ENCODE data around the gene RELN. TPM values are rescaled to one million over a fixed set of nuclear protein-coding genes. Genes with fewer than 3 reads are reported as not detected.

Gene RELN
- total RNA-seq, 2 experiments from 2014 or later, result not detected

DNA sequence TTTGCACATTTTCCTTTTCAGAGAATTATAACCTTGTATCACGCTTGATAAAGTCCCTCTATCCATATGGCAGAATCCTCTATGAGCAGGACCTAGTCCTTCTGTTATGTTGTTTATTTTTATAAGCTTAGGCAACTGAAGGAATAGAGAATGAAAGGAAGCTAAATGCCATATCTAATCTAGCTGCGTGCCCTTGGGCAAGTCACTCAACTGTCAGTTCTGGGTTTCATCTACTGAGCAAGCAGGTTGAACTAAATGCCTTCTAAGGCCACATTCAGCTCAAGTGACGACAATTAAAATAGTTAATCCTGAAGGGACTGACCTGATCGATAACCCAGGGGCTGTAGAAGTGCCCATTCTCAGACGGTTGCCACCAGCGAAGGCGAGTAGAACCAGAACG lies 449.6 kb downstream of the RELN start:
- no peaks in the 10 kb centered on the region for H3K4me1 Mint-ChIP-seq (ENCODE audit: low read depth)
- H3K36me3 Mint-ChIP-seq (ENCODE audit: low read depth), result no peaks in the 10 kb centered on the region
- ChIA-PET POLR2A (no interaction called here), CTCF (interaction anchor here (1.2 kb wide), 1 partner anchor 46 kb away, joined by 3 read pairs; no protein-coding TSS in a partner anchor)
- TF ChIP-seq, protein P1, sequence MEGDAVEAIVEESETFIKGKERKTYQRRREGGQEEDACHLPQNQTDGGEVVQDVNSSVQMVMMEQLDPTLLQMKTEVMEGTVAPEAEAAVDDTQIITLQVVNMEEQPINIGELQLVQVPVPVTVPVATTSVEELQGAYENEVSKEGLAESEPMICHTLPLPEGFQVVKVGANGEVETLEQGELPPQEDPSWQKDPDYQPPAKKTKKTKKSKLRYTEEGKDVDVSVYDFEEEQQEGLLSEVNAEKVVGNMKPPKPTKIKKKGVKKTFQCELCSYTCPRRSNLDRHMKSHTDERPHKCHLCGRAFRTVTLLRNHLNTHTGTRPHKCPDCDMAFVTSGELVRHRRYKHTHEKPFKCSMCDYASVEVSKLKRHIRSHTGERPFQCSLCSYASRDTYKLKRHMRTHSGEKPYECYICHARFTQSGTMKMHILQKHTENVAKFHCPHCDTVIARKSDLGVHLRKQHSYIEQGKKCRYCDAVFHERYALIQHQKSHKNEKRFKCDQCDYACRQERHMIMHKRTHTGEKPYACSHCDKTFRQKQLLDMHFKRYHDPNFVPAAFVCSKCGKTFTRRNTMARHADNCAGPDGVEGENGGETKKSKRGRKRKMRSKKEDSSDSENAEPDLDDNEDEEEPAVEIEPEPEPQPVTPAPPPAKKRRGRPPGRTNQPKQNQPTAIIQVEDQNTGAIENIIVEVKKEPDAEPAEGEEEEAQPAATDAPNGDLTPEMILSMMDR (IDR thresholded peaks at IDR 0.05), result no peak
- H3K27me3 Mint-ChIP-seq, result peaks cover 20% of the 10 kb centered on the region
- Histone ChIP-seq H3K4me3 (ENCODE audit: low read length) (no peak overlapping the region), H3K27ac (ENCODE audit: low read depth in 1 of 2, low read length in 2 of 2) (no peak overlapping the region), H3K27me3 (ENCODE audit: control insufficient read depth in 1 of 2, insufficient read depth in 2 of 2, low read length in 2 of 2) (peaks cover 0 to 8% of the 10 kb centered on the region in 2 experiments), H3K9me3 (ENCODE audit: control insufficient read depth in 1 of 2, insufficient read depth in 1 of 2, low read length in 2 of 2) (no peaks in the 10 kb centered on the region), H3K4me1 (ENCODE audit: insufficient read depth, low read length) (no peaks in the 10 kb centered on the region), H3K36me3 (ENCODE audit: insufficient read depth, low read length) (no peaks in the 10 kb centered on the region)
- intact Hi-C loops (cut with DNase I, micrococcal nuclease), result no loop called here
- DNase-seq, result no peak
- no peak overlapping the region for H3K27ac Mint-ChIP-seq
- no peak overlapping the region for H3K4me3 Mint-ChIP-seq
- H3K9me3 Mint-ChIP-seq, result no peaks in the 10 kb centered on the region
- no peak for ATAC-seq (ENCODE audit: poor library complexity)

DNA sequence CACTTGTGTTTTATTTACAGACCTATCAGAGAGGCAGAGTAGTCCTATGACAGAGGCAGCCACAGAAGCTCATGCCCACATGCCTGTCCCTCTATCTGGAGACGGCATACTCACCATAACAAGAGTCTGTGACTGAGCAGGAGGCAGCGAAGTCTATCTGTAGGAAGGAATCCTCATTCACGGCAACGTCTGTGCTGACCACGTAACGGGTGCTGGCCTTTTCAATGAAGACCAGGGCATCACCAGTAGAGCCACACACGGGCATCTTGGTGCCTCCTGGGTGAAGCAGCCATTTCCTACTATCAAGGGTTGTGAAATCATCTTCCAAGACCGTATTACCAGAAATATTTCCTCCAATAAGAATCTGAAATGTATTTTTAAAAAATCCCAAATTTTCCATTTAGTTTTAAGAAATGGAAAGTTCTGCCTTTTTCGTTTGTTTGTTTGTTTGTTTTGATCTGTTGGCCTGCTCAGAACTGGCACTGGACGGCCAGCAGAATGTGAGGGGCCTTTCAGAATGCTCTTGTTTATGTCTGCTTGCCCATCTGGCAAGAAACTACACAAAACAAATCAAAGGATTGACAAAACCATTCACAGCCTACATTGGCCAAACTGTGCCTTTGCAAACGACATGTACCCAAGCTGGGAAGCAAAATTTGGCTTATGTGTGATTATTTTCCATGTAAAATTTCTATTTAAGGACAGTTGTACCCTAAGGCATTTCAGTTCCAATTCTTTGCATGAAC lies 450.3 kb downstream of the RELN start:
- ChIA-PET POLR2A (no interaction called here), CTCF (interaction anchor here (1.2 kb wide), 1 partner anchor 45 kb away, joined by 3 read pairs; no protein-coding TSS in a partner anchor)
- Histone ChIP-seq H3K36me3 (ENCODE audit: insufficient read depth, low read length) (no peaks in the 10 kb centered on the region), H3K27me3 (ENCODE audit: control insufficient read depth in 1 of 2, insufficient read depth in 2 of 2, low read length in 2 of 2) (peaks cover 0 to 8% of the 10 kb centered on the region in 2 experiments), H3K4me3 (ENCODE audit: low read length) (no peak overlapping the region), H3K4me1 (ENCODE audit: insufficient read depth, low read length) (no peaks in the 10 kb centered on the region), H3K27ac (ENCODE audit: low read depth in 1 of 2, low read length in 2 of 2) (no peak overlapping the region), H3K9me3 (ENCODE audit: control insufficient read depth in 1 of 2, insufficient read depth in 1 of 2, low read length in 2 of 2) (no peaks in the 10 kb centered on the region)
- Mint-ChIP-seq H3K9me3 (no peaks in the 10 kb centered on the region), H3K4me1 (ENCODE audit: low read depth) (no peaks in the 10 kb centered on the region), H3K36me3 (ENCODE audit: low read depth) (no peaks in the 10 kb centered on the region), H3K27ac (no peak overlapping the region), H3K27me3 (peaks cover 19% of the 10 kb centered on the region), H3K4me3 (no peak overlapping the region)
- ATAC-seq (ENCODE audit: poor library complexity) (no peak), DNase-seq (no peak)
- TF ChIP-seq, protein P1 (IDR thresholded peaks at IDR 0.05), result no peak
- intact Hi-C loops (cut with DNase I, micrococcal nuclease), result no loop called here

DNA sequence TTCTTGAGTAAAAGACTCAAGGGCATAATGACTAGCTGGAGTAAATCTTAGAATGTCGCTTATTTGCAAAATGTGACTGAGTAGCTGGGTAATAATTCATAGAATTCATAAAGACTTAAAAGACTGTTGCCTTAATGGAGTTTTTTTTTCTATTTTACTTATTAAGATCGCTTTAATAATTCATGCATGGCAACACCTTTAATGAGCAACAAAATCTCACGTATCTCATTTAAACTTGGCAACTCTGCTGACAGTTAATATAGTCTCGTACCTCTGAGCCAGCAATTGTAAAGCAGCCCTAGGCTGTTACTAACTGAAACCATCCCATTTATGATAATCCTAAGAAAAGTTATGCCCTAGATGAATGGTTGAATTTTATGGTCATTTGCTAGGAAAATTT lies 455.7 kb downstream of the RELN start:
- intact Hi-C loops (cut with DNase I, micrococcal nuclease), result no loop called here
- DNase-seq, result no peak
- ChIA-PET CTCF (no interaction called here), POLR2A (no interaction called here)
- no peak for ATAC-seq (ENCODE audit: poor library complexity)
- Histone ChIP-seq H3K36me3 (ENCODE audit: insufficient read depth, low read length) (no peaks in the 10 kb centered on the region), H3K27ac (ENCODE audit: low read depth in 1 of 2, low read length in 2 of 2) (no peak overlapping the region), H3K27me3 (ENCODE audit: control insufficient read depth in 1 of 2, insufficient read depth in 2 of 2, low read length in 2 of 2) (peaks cover 0 to 12% of the 10 kb centered on the region in 2 experiments), H3K4me3 (ENCODE audit: low read length) (no peak overlapping the region), H3K9me3 (ENCODE audit: control insufficient read depth in 1 of 2, insufficient read depth in 1 of 2, low read length in 2 of 2) (no peaks in the 10 kb centered on the region), H3K4me1 (ENCODE audit: insufficient read depth, low read length) (no peaks in the 10 kb centered on the region)
- Mint-ChIP-seq H3K9me3 (no peaks in the 10 kb centered on the region), H3K27ac (no peak overlapping the region), H3K36me3 (ENCODE audit: low read depth) (no peaks in the 10 kb centered on the region), H3K4me1 (ENCODE audit: low read depth) (no peaks in the 10 kb centered on the region), H3K4me3 (no peak overlapping the region), H3K27me3 (peaks cover 37% of the 10 kb centered on the region)
- TF ChIP-seq, protein P1 (IDR thresholded peaks at IDR 0.05), result no peak

All from CD4-positive, alpha-beta T cell (primary cell).